GM23338 (cell line): Measurements from ENCODE around the gene GABRR2. TPM values are rescaled to one million over a fixed set of nuclear protein-coding genes. Genes with fewer than 3 reads are reported as not detected.

Experiments used
- ATAC-seq: fragments of 200-7000 bp; cut with Tn5 transposase; 3 replicates; pipeline ENCODE4 v1.9.1; 2020
- DNase-seq: peaks from one replicate; pipeline ENCODE4 v3.0.0-alpha.2; 2015; ENCODE audit warnings: low spot score
- H2AFZ ChIP-seq: fragments of 200-600 bp; sonication (generic); 2 replicates; pipeline ENCODE4 v1.8.0; 2016; ENCODE audit warnings: antibody characterized with exemption, mild to moderate bottlenecking, moderate library complexity
- H3F3A ChIP-seq: fragments of 200-600 bp; sonication (generic); replicated peaks from 2 replicates; pipeline ENCODE4 v1.8.0; 2017; ENCODE audit warnings: antibody characterized with exemption, mixed run types, low read depth
- H3K27ac ChIP-seq: fragments of 200-600 bp; sonication (generic); 2 replicates; pipeline ENCODE4 v1.6.1; 2016; ENCODE audit warnings: low read depth
- H3K27me3 ChIP-seq: fragments of 200-600 bp; sonication (generic); 2 replicates; pipeline ENCODE4 v1.8.0; 2016; ENCODE audit warnings: mild to moderate bottlenecking, mixed run types, moderate library complexity; ENCODE audit not compliant: insufficient read depth
- H3K36me3 ChIP-seq: fragments of 200-600 bp; sonication (generic); 2 replicates; pipeline ENCODE4 v1.8.0; 2016; ENCODE audit warnings: mild to moderate bottlenecking; ENCODE audit not compliant: insufficient read depth
- H3K4me1 ChIP-seq: fragments of 200-600 bp; sonication (generic); 2 replicates; pipeline ENCODE4 v1.8.0; 2016; ENCODE audit warnings: mild to moderate bottlenecking, moderate library complexity; ENCODE audit not compliant: insufficient read depth
- H3K4me2 ChIP-seq: fragments of 200-600 bp; sonication (generic); 2 replicates; pipeline ENCODE4 v1.7.1; 2017; ENCODE audit warnings: mixed run types
- H3K4me3 ChIP-seq: fragments of 200-600 bp; sonication (generic); 2 replicates; pipeline ENCODE4 v1.6.1; 2016; ENCODE audit warnings: mixed run types
- H3K79me2 ChIP-seq: fragments of 200-600 bp; sonication (generic); replicated peaks from 2 replicates; pipeline ENCODE4 v1.8.0; 2017; ENCODE audit warnings: mild to moderate bottlenecking; ENCODE audit not compliant: insufficient read depth
- H3K9me2 ChIP-seq: fragments of 200-600 bp; sonication (generic); 2 replicates; pipeline ENCODE4 v1.8.0; 2017; ENCODE audit not compliant: insufficient read depth
- H4K20me1 ChIP-seq: fragments of 200-600 bp; sonication (generic); replicated peaks from 2 replicates; pipeline ENCODE4 v1.8.0; 2017; ENCODE audit warnings: mild to moderate bottlenecking; ENCODE audit not compliant: insufficient read depth
- H3K27ac Mint-ChIP-seq: 2 replicates; pipeline ENCODE4 v1.8.0; 2020; ENCODE audit warnings: inconsistent platforms, mild to moderate bottlenecking, moderate library complexity, mixed read lengths
- H3K27me3 Mint-ChIP-seq: 3 replicates; pipeline ENCODE4 v1.8.0; 2022; ENCODE audit warnings: low read depth, mild to moderate bottlenecking, moderate library complexity, mixed read lengths, inconsistent platforms; ENCODE audit not compliant: insufficient read depth, poor library complexity
- H3K36me3 Mint-ChIP-seq: 3 replicates; pipeline ENCODE4 v1.8.0; 2021; ENCODE audit warnings: low read depth, mild to moderate bottlenecking, inconsistent platforms, moderate library complexity, mixed read lengths
- H3K4me1 Mint-ChIP-seq: 3 replicates; pipeline ENCODE4 v1.8.0; 2020; ENCODE audit warnings: mild to moderate bottlenecking, inconsistent platforms, mixed read lengths
- H3K4me3 Mint-ChIP-seq: 3 replicates; pipeline ENCODE4 v1.8.0; 2021; ENCODE audit warnings: moderate library complexity, mild to moderate bottlenecking, inconsistent platforms, mixed read lengths
- H3K9me3 Mint-ChIP-seq: 3 replicates; pipeline ENCODE4 v1.8.0; 2020; ENCODE audit warnings: moderate library complexity, mild to moderate bottlenecking, inconsistent platforms, mixed read lengths
- CREB1 ChIP-seq: fragments of 250-450 bp; sonication (Bioruptor Pico); IDR thresholded peaks from 2 replicates; pipeline ENCODE4 v1.5.0; 2020; ENCODE audit warnings: low read depth, mild to moderate bottlenecking, moderate library complexity
- CTCF ChIP-seq, 2 experiments: fragments of 200-600 bp in 1 of 2; sonication (generic) in 1 of 2; conservative IDR thresholded peaks; 2 replicates each; pipeline versions ENCODE4 v1.5.1 to v1.6.1; 2016 to 2017; ENCODE audit warnings: antibody characterized with exemption in 2 of 2, low read depth in 2 of 2, mild to moderate bottlenecking in 2 of 2, moderate library complexity in 1 of 2
- ETS1 ChIP-seq: IDR thresholded peaks from 2 replicates; pipeline ENCODE4 v1.6.1; 2016; ENCODE audit warnings: antibody characterized with exemption
- EZH2phosphoT487 ChIP-seq: fragments of 200-600 bp; sonication (generic); IDR thresholded peaks from one replicate; pipeline ENCODE4 v1.8.1; 2018; ENCODE audit warnings: antibody characterized with exemption; ENCODE audit not compliant: unreplicated experiment
- NANOG ChIP-seq: IDR thresholded peaks from 2 replicates; pipeline ENCODE4 v1.6.1; 2016; ENCODE audit warnings: antibody characterized with exemption, borderline replicate concordance
- POLR2AphosphoS5 ChIP-seq: IDR thresholded peaks from 2 replicates; pipeline ENCODE4 v1.6.1; 2016; ENCODE audit warnings: antibody characterized with exemption, low read depth
- STAT1 ChIP-seq: IDR thresholded peaks from one replicate; pipeline ENCODE4 v1.6.1; 2016; ENCODE audit warnings: antibody characterized with exemption; ENCODE audit not compliant: unreplicated experiment
- ZNF114 ChIP-seq: fragments of 250-450 bp; sonication (Bioruptor Pico); IDR thresholded peaks from 2 replicates; pipeline ENCODE4 v1.5.0; 2020; ENCODE audit warnings: mild to moderate bottlenecking, moderate library complexity
- ZNF331 ChIP-seq: fragments of 250-450 bp; sonication (Bioruptor Pico); IDR thresholded peaks from 2 replicates; pipeline ENCODE4 v1.5.0; 2020; ENCODE audit warnings: low read depth, mild to moderate bottlenecking, moderate library complexity
- ZNF462 ChIP-seq: fragments of 250-450 bp; sonication (Bioruptor Pico); IDR thresholded peaks from 2 replicates; pipeline ENCODE4 v1.5.0; 2020; ENCODE audit warnings: mild to moderate bottlenecking, moderate library complexity
- polyA plus RNA-seq: library from polyadenylated mRNA; unstranded; fragments of >200 nt; fragmentation: Nextera tagmentation; extraction: Ambion mirVana; gene quantifications from 2 replicates; pipeline ENCODE4 v1.2.1, GENCODE V29; 2016
- total RNA-seq: library from RNA; depleted of rRNA; stranded (reverse); fragments of >200 nt; shearing (Covaris generic); gene quantifications from 2 replicates; pipeline ENCODE4 v1.2.3, GENCODE V29; 2014

GABRR2 gene
- total and polyA plus RNA-seq, 2 experiments from 2014 or later = not detected

GRCh38 chr6:89239338-89239737 lies 75.8 kb downstream of the GABRR2 start:
- Histone ChIP-seq H2AFZ (no peak overlapping the region), H3K79me2 (no peaks in the 10 kb centered on the region; the same call in 1 of the 2 replicates), H4K20me1 (no peaks in the 10 kb centered on the region; the same call in 1 of the 2 replicates), H3K4me1 (peaks cover 21% of the 10 kb centered on the region), H3K36me3 (no peaks in the 10 kb centered on the region), H3K9me2 (no peaks in the 10 kb centered on the region), H3F3A (no peaks in the 10 kb centered on the region), H3K4me2 (no peak overlapping the region), H3K27me3 (0 out of 2 replicates have a peak, but pooled peaks cover 1% of the 10 kb centered on the region), H3K4me3 (no peak overlapping the region), H3K27ac (no peak overlapping the region)
- Mint-ChIP-seq H3K9me3 (peaks cover 18% of the 10 kb centered on the region), H3K36me3 (peaks cover 15% of the 10 kb centered on the region), H3K4me1 (peaks cover 32% of the 10 kb centered on the region), H3K4me3 (no peak overlapping the region), H3K27ac (no peak overlapping the region), H3K27me3 (peaks cover 2% of the 10 kb centered on the region)
- no peak for TF ChIP-seq CREB1
- peak; percentile 57 to 69 for TF ChIP-seq CTCF (conservative IDR thresholded peaks at IDR 0.05; ENCODE audit: low read depth in 2 of 2)
- DNase-seq = peak; percentile 56
- ATAC-seq = peak; percentile 50

- no peak for TF ChIP-seq POLR2AphosphoS5
- no peak for TF ChIP-seq NANOG
- TF ChIP-seq ETS1 = no peak
- no peak for TF ChIP-seq STAT1
- TF ChIP-seq ZNF114 (CRISPR knock-in tag) = no peak
- no peak for TF ChIP-seq EZH2phosphoT487
- TF ChIP-seq CTCF (conservative IDR thresholded peaks at IDR 0.05; ENCODE audit: low read depth in 2 of 2) = no peak
- TF ChIP-seq ZNF331 (CRISPR knock-in tag) = no peak
- TF ChIP-seq ZNF462 (CRISPR knock-in tag) = no peak
- ATAC-seq = no peak
- H3K4me3 ChIP-seq = no peak overlapping the region
Observed at GRCh38 chr6:89237158-89237557, 77.9 kb downstream of the GABRR2 start.

More at GRCh38 chr6:89237158-89237557, 77.9 kb downstream of the GABRR2 start:
- peaks cover 3% of the 10 kb centered on the region; the same call in 1 of the 2 replicates for H3K4me1 ChIP-seq
- no peaks in the 10 kb centered on the region for H3K27me3 ChIP-seq
- no peak overlapping the region for H3K4me3 Mint-ChIP-seq
- peaks cover 13% of the 10 kb centered on the region; the same call in 2 of the 3 replicates for H3K4me1 Mint-ChIP-seq
- no peaks in the 10 kb centered on the region for H3K36me3 ChIP-seq
- no peak overlapping the region for H3K27ac ChIP-seq
- no peak overlapping the region for H3K27ac Mint-ChIP-seq
- H3K27me3 Mint-ChIP-seq = peaks cover 2% of the 10 kb centered on the region
- H2AFZ ChIP-seq = no peak overlapping the region
- peaks cover 33% of the 10 kb centered on the region for H3K36me3 Mint-ChIP-seq
- H3K9me2 ChIP-seq = no peaks in the 10 kb centered on the region
- H4K20me1 ChIP-seq = no peaks in the 10 kb centered on the region; the same call in 1 of the 2 replicates
- no peaks in the 10 kb centered on the region; the same call in 1 of the 2 replicates for H3K79me2 ChIP-seq
- DNase-seq = no peak
- no peaks in the 10 kb centered on the region for H3F3A ChIP-seq
- peaks cover 37% of the 10 kb centered on the region for H3K9me3 Mint-ChIP-seq
- H3K4me2 ChIP-seq = no peak overlapping the region
